Astrocyte of the spinal cord (primary cell): ENCODE data around the gene SCN8A.

Experiments
- DNase-seq: peaks from one replicate; pipeline ENCODE4 v3.0.0; 2011; ENCODE audit warnings: low read depth, low spot score
- H3K4me3 ChIP-seq: 2 replicates; pipeline ENCODE4 v1.5.1; 2011; ENCODE audit warnings: low read depth, mild to moderate bottlenecking, low read length, moderate library complexity
- CTCF ChIP-seq: IDR thresholded peaks from 2 replicates; pipeline ENCODE4 v1.5.1; 2012; ENCODE audit warnings: low read depth, mild to moderate bottlenecking, low read length, inconsistent platforms
- in situ Hi-C: cut with HindIII; loops from 2 replicates; pipeline ENCODE4 v1.10.0; 2017; ENCODE audit warnings: low sequenced_read_pairs

The SCN8A gene

DNA sequence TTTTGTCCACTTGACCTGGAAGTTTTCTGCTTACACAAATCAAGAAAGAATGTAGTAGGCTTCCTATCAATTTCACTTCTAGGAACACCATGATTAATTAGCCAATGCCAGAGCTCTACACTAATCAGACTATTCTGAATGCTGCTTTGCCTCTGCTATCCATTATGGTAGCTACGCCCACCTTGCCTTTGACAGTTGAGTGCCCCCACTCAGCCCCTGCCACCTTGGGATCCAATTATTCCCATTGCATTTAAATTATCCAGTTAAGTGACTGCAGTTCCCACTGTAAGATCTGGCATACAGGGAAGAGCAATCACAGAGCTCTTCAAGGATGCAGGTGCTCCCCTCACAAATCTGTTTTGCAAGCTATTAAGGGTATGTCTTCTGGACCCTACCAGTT lies 210.0 kb downstream of the SCN8A start:
- DNase-seq: no peak
- no peak for TF ChIP-seq CTCF
- no peak overlapping the region for H3K4me3 ChIP-seq
- in situ Hi-C loops: no loop called here

- no peak for TF ChIP-seq CTCF
- H3K4me3 ChIP-seq: no peak overlapping the region
- DNase-seq: no peak
- in situ Hi-C loops: no loop called here
Measured at GRCh38 chr12:51806896-51807295, 215.9 kb downstream of the SCN8A start.

GRCh38 chr12:51809193-51809592 lies 218.2 kb downstream of the SCN8A start:
- TF ChIP-seq CTCF: no peak
- in situ Hi-C loops: no loop called here
- DNase-seq: no peak
- H3K4me3 ChIP-seq: no peak overlapping the region

DNA sequence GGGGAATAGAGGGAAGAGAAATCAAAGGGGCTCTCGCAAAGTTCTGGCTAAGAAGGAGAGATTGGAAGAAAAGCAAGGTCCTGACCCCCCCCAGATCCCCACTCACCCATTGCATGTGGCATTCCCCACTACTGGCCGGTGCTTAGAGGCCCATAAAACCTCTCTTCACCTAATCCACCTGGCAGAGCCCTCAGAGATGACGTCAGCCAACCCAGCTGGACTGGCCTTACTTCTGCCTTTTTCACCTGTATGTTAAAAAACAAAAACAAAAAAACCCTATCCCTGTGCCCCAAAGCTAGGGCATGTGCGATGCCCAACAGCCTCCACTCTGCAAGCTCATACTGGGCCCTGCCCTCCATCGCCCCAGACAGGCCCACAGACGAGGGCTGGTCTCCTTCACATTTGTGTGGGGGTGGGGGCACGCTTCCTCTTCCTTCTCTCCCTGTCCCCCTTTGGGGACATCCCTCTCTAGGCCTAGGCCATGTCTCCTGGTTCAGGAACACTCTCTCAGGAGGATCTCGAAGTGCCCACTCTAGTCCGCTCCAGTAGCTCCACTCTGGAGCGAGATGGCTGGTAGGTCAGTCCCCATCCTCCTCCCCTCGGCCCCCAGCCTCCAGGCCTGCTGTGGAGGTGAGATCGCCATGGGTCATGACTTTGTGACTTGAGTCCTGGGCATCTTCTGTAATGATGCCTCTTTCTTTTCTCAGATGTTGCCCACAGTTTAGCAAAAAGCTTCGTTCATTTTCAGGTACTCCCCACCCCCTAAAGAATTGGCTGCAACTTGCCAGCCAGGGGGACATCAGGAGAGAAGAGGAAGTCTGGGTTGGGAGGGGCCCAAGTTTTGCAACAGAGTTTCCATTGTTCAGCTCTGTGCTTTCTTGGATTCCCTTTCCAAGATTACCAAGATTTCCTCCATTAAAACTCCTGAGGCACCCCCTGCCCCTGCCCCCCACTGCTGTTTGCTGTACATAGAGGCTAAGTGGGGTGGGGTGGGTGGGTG lies 220.5 kb downstream of the SCN8A start:
- in situ Hi-C loops: no loop called here
- no peak overlapping the region for H3K4me3 ChIP-seq
- TF ChIP-seq CTCF: no peak
- DNase-seq: no peak

GRCh38 chr12:51812871-51813270 lies 221.8 kb downstream of the SCN8A start:
- H3K4me3 ChIP-seq: no peak overlapping the region
- in situ Hi-C loops: no loop called here
- DNase-seq: no peak
- no peak for TF ChIP-seq CTCF

GRCh38 chr12:51813931-51814310 lies 222.9 kb downstream of the SCN8A start:
- no peak for DNase-seq
- no peak for TF ChIP-seq CTCF
- no peak overlapping the region for H3K4me3 ChIP-seq
- in situ Hi-C loops: no loop called here
